Daoy (cell line): ENCODE measurements around the gene SREBF2. TPM values are rescaled to one million over a fixed set of nuclear protein-coding genes. Genes with fewer than 3 reads are reported as not detected.

ENCODE experiments used
- DNase-seq: peaks from one replicate; pipeline ENCODE4 v3.0.0-alpha.2; 2015; ENCODE audit warnings: low read depth
- total RNA-seq: library from RNA; depleted of rRNA; stranded (reverse); fragments of >200 nt; shearing (Covaris generic); gene quantifications from 2 replicates; pipeline ENCODE4 v1.2.3, GENCODE V29; 2014

Gene SREBF2
- total RNA-seq, 1 experiment from 2014 or later, result 20.5 TPM

DNA sequence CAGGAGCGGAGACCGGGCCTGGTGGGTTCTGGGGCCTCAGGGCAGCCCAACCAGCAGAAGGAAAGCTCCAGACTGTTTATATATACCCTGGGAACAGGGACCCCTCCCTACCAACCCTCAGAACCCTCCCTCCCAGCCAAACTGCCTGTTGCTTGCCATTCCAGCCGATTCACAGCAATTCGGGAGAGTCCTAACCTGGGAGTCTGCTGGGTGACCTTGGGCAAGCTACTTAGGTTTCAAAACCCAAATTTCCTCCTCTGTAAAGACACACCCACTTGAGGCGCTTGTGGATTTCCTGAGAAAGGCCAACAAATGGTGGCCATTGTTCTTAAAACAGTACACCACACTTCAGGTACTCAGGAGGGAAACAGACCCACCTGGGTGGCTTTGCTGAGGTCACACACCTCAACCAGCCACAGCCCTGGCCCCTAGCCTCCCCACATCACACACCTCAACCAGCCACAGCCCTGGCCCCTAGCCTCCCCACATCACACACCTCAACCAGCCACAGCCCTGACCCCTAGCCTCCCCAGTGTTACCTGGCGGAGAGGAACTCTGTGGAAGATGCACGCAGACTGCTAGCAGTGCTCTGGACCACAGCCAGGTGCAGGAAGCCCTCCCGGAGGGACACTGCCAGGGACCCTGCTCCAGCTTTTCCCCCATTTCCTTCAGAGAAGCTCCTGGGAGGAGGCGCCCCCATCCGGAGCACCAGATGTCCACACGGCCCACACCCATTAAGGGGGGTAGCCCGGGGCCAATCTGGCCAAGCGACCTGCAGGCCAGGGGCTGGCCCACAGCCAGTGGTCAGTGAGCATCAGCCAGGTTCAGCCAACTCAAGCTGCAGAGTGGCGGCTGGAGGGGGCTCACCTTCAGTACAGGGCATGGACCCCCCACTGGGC lies 75.8 kb downstream of the SREBF2 start:
- DNase-seq, result no peak

DNA sequence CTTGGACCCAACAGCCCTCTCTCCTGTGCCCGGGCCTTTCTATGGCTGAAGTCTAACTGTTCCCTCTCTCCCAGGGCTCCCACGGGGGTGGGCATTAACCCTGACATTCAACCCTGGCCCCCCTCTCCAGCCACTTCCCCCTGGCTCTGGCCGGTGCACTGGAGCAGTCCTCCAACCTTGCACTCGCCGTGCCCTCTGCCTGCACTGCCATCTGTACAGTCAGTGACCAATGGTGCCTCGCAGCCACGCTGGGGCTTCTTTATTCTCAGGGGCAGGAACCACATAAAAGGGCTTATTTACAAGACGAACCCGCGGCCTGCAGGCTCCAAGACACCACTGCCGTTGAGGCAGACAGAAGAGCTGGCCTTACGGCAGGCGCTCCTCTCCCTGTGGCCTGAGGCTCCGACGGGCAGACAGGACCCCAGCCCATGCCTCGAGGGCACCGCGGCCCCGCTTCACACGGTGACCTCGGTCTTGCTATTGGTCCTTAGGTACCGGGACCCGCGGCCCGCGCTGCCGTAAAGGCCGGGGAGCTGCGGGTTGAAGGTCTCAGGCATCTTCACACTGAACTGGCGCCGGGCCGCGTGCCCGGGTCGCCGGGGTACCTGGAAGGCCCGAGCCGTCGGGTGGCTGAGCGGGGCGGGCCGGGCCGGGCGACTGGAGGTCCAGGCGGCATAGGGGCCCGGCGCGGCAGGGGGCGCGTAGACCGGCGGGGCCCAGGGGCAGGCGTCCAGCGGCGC lies 76.6 kb downstream of the SREBF2 start:
- DNase-seq, result no peak

DNA sequence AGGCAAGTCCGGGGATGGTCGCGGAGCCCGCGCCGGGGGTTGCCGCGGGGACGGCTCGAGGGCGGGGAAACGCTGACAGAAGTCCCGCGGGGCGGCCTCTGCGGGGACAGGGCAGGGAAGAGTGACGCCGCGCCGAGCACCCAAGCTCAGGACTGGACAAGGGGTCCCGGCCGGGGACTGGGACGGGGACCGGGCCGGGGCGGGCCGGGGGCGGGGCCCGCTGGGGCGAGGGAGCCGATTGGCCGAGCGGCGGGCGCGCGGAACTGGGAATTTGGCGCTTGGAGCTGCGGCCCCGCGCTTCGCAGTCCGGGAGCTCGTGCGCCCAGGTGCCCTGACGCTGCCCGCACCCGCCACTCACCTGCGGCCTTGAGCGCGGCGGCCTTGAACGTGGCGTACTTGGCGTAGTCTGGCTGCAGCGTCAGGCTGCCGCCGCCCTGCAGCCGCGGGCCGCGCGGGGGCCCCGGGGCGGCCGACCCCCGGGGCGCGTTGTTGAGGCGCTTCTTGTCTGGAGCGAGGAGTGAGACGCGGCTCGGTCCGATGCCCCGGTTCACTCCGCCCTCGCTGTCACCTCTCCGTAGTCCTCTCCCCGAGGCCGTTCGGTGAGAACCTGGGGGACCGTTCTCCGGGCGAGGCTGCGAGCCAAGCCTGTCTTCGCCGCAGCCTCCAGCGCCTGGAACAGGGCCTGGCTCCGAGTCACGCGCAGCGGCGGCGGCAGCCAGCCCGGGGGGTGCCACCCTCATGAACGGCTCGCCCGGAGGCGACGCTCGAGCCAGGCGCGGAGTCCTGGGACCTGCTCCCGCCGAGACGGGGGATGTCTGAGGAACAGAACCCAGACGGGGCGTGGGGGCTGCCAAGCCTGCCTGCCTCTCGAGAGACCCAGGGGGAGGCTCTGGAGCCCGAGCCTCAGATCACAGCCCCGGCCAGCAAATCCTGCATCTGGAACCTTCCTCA lies 77.4 kb downstream of the SREBF2 start:
- peak; percentile 47 for DNase-seq

DNA sequence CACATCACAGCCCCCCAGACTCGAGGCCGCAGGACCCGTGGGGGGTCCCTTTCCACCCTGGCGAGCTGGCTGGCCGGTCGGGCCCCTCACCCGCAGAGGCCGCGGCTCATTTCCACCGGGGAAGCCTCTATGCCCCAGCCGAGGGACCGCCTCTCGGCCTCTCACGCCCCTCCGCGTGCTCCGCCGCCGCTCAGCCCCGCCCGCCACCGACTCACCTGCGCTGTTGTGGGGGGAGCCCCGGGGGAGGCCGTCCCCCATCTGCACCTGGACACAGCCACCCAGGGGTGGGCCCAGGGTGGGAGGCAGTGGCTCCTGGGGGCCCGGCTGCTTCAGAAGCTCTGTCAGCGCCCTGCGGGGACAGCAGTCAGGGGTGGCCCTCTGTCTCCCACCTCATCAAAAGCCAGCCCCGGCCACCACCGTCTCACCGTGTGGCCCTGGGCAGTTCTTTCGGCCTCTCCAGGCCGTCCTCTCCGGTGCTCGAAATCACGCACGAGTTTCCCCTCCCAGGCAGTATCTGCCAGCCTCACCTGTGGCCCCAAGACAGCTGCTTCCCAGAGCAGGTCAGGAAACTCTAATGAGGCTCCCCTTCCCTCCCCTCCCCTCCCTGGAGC lies 78.2 kb downstream of the SREBF2 start:
- no peak for DNase-seq

DNA sequence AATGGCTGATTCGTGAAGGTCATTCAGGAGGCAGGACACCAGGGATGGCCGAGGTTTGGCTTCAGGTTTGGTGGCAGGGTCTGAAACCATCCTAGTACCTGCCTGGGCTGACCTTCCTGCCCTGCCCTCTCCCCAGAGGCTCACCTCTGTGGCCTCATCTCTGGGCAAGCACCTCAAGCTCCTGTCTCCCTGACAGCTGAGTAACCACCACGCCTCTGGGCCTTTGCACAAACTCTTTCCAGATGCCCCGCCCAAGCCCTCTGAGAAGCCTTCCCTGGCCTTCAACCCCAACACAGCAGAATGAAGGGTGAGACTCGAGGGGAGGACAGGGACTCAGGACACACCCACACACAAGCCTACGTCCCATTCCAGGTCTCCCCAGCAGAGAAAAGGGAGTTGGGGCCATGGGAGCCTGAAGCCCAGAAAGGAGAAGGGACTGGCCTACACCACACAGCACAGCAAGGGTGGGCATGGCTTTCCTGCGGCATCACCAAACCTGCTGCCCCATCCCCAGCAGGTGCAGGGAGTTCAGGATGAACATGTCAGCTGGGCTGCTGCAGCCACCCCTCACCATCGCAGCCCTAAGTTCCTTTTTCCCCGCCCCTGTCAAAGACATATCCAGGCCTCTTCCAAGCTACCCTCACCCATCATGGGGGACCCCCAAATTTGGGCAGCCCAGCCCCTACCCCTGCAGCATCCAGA lies 79.6 kb downstream of the SREBF2 start:
- DNase-seq, result no peak

DNA sequence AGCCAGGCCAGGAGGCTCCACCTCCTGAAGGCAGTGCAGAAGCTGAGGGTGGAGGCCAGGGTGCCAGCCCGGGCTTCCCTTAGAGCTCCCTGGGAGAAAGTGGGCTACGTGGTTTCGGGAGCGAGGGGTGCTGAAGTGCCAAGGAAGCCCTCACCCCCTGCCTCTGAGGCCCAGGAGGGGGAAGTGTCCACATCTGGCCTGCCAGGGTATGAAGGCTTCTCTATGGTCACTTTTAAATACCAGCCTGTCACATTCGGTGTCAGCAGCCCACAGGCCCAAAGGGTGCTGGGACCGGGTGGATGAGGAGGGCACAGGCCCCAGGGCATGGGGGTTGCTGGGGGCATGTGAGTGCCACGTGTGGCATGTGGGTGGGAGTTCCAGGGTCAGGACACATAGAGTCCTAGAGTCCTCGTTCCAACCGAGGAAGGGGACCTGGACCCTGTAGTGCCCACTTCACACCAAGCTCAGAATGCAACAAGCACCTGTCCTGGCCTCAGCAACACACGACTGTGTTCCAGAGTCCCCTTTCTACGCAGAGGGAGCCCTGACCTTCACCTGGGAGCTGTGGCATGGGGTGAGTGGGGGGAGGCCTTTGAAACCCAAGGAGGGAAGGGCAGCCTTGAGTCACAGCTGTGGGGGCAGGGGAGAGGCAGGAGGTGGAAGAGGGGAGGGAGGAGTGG lies 80.3 kb downstream of the SREBF2 start:
- no peak for DNase-seq

DNA sequence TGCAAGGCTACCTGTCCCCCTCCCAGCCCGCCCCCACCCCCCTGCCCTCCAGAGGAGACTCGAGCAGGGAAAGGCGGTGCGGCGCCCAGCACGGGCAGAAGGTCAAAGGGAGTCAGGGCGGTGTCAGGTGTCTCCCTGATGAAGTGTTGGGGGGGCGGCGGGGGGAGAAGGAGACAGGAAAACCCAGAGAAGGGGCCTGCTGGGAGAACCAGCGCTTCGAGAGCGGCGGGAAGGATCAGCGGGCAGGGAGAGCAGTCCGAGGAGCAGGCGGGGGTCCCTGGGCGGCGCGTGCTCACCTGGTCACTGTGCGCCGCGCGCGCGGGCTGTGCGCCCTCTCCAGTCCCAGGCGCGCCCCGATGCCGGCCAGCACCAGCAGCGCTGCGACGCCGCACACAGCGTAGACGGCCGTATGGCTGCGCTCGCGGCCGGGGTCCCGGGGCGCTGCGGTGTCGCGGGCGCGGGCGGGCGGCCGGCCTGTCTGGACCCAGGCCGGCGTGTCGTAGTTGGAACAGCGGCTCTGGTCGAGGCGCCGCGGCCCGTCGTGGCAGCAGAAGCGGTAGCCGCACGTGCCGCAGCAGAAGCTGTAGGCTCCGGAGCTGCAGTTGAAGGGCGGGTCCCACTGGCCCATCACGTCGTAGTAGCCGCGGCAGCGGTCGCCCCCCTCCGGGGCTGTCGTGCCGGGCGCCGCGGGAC lies 81.1 kb downstream of the SREBF2 start:
- DNase-seq, result no peak

DNA sequence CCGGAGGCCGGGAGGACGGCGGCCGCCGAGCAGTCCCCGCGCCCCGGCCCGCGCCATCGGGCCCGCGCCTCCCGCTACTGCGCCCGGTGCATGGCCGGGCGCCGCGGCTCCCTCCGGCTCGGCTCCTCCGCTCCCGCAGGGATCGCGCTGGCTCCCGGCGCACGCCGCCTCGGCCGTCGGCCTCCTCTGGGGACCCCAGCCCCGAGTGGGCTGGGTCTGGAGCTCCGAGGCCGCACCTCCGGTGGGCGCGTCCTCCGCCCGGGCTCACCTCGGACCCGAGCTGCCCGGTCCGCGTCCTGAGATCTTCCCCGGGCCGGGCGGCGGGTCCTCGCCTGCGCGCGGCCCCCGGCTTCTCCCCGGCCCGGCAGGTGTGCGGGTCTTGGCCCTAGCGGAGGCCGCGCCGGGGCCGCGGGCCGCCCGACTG lies 81.7 kb downstream of the SREBF2 start:
- no peak for DNase-seq

DNA sequence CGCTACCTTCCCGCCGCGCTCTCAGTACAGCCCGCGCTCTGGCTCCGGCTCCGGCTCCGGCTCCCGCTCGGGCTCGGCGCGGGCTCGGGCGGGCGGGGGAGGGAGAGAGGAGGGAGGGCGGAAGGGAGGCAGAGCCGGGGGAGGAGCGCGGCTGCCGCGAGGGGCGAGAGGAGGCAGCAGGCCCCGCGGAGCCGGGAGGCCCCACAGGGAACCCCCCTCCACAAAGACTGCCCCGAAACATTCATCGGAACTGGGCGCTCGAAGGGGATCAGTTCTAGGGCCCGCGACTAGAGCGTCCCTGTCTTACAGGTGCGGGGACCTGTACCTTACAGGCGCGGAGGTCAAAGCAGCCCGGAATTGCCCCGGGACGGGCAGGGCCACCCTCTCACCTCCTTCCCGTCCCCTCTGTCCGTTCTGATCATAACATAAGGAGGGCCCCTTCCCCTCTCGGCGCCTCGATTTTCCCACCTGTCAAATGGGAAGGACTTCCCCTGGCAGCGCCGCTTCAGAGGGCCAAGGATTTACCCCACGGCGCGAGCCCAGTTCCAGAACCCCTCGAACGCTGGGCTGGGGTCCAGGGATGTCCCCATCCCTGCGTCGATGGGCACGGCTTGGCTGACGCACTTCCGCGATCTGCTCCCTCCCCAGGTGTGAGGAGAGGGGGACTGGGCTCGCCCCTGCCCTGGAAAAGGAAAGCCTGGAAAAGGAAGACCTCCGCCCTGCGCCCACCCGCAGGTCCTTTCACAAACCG lies 82.3 kb downstream of the SREBF2 start, which contains the start of gene SHISA8:
TSS of gene SHISA8 (minus strand) at position 40 of the 751 bp plus-strand sequence. CDS start 407 bp downstream, outside the sequence.
- no peak for DNase-seq

DNA sequence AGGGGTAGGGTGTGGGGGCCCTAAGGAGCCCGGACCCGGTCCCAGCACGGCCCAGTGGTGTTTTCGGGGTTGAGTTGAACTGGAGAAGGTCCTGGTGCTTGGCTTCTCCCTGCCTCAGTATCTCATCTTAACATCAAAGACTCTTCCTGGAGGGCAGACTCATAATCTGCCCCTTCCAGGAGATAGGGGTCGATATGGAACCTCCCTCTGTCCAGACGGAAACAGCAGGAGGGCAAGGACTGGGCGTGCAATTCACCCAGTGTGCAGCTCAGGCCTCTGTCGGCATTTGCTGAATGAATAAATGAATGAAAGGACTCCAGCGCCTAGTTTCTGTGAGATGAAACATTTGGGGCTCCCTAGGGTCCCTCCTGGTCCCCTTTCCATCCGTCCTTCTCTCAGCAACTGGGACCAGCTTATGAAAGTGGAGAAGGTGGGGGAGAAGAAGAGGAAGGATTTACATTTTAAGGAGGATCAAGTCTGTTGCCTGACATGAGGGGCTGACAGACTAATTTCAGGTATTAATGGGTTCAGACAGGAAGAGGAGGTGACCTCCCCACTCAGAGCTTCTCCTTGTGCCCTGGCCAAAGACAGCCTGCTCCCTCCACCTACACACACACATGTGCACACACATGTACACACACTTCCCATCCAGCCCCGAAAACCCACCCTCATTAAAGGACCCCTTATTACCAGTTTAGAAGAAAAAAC lies 83.0 kb downstream of the SREBF2 start:
- no peak for DNase-seq

DNA sequence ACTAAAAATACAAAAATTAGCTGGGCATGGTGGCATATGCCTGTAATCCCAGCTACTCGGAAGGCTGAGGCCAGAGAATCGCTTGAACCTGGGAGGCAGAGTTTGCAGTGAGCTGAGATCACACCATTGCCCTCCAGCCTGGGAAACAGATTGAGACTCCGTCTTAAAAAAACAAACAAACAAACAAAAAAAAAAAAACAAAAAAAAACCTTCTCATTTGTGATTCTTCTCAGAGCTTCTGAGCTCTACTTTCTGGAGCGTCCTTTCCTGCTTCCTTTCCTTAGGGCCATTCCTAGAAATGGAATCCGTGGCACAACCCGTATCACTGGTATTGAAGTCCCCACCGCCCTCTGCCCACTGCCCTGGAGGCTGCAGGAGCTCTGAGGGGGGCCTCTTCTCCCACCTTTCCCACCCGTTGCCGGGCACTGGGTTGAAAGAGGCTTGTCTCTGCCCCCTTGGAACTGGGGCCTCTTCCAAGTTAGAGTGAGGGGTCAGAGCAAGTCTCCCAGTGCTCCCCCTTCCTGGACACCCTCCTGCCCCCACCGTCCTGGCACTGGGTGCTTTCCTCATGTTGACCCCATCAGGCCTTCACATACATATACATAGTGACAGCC lies 83.9 kb downstream of the SREBF2 start:
- no peak for DNase-seq

DNA sequence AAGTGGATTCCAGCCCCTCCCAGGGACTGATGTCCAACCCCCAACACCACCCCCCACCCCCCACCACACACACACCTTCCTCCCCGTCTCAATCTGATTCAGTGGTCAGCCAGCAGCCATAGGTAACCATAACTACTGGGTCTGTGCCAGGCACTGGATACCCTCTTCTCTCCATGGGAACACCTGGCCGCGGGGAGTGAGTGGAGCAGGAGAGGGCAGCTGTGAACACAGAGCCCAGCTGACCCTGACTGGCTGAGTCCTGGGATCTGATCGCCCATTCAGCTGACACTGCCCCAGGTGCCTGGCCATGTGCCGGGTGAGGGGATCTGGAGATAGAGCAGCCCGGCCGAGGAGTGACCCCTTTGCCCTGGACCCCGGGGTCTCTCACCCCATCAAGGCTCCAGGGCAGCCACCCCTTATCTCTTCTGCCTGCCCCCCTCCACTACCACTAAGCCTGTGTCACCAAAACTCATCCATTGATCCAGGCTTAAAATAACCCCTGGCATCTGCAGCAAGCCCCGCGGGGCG lies 84.5 kb downstream of the SREBF2 start:
- no peak for DNase-seq

DNA sequence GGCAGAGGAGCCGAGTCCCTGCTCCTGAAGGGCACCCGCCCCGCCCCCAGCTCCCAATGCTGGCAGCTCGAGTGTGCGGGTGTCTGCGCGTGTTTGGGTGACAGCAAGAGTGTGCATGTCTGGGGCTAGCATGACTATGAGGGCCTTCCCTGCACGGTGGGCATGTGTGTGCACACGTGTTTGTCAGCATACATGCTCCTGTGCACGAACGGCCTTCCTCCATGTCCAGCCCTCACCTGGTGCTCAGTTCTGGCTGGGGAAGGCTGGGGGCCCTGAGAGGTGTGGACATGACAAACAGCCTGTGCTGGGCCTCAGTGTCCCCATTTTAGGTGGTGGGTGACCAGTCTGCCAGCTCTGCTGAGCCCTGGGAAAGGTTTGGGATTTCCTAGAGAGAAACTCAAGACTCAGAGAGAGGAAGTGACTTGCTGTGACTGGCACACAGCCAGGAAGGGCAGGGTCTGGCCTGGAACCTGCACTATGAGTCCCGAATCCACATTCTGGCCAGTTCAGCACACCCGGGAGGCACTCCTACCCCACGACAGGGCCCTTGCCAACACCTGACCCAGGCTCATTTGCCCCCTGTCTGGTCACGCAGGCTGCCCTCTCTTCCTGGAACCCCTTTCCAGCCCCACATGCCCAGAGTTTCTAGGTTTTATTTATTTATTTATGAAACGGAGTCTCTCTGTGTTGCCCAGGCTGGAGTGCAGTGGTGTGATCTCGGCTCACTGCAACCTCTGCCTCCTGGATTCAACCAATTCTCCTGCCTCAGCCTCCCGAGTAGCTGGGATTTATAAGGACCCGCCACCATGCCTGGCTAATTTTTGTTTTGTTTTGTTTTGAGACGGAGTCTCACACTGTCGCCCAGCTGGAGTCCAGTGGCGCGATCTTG lies 85.2 kb downstream of the SREBF2 start:
- DNase-seq, result peak; percentile 89

DNA sequence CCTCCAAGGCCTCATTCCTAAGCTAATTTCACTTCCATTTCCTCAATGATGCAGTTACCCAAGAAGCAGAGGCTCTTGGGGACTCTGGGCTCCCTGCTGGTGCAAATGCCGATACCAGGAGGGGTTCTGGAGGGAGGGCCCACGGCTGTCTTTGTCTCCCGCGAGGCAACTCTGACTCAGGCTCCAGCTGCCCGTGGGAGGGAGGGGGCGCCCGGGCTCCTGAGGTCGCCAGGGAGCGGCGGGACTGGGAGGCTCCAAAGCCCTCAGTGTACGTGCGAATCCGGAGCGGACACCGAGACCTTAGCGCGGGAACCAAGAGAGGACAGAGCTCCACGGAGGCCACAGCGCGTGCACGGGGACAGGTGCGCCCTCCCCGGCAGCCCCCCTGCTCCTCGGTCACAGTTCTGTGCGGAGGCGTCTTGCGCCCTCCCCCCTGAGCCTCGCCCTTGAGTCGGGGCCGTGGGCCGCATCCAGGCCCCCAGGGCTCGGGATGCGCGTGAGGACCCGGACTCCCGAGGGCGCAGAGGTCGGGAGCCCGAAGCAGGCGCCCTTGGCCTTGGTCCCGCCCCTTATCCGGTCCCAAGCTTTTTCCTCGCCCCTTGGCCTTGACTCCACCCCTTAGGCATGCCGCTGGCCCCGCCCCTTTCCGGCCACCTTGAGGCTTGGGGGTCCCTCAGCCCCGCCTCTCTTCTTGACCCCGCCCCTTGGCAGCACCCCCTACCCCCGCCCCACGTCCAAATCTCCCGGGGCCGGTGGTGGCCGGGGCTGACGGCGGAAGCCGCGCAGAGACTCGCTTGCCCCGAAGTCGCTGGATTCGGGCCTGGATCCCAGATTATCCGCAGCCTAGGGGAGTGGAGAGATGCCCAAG lies 86.7 kb downstream of the SREBF2 start:
- DNase-seq, result peak; percentile 54

DNA sequence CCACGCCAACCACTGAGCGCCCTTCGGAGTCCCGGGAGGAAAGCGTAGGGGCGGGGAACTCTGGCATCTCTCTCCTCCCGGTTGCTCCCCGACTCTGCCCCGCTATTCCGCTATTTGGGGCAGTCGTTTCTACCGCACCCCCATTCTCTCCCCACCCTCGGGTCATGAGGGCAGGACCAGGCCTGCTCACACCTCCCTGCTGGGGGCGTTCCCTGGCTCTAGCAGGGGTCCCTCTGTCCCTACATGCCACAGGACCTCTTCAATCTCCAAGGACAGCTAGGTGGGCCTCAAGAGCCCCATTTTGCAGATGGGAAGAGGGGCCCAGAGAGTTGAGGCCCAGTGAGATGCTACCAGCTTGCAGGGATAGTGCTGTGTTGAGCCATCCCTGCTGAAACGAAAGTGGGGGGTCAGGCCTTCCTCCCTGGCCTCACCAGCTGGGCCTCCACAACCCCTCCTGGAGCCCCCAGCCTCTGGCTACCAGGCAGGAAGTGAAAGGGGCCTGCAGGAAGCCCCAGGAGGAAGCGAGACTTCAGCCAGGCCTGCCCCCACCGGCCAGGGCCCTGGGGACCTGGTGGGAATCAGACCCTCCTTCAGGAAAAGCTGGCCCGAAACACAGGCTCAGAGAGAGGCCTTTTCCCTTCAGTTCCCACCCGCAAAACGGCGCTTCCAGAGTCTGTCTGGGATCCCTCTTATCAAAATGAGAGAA lies 87.5 kb downstream of the SREBF2 start:
- DNase-seq, result no peak
